ENCODE data around the gene JHY.

The JHY gene

DNA sequence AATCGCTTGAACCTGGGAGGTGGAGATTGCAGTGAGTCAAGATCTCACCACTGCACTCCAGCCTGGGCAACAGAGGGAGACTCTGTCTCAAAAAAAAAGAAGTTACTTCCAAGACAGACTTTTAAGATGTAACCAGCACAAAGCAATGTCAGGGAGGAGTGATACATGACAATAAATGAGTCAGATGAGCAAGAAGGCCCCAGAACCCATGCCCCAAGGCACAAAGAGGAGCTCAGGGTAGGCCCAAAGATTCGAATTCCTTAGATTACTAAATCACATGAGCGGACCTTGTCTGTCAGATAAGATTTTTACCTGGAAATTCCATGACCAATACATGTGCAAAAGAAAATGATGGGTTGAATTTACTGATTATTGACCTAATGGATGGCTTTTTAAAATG is 10.5 kb upstream of the JHY start:
- DNase-seq: no peak

- no peak for DNase-seq
Observed at GRCh38 chr11:122874991-122875390, 7.6 kb upstream of the JHY start.

DNA sequence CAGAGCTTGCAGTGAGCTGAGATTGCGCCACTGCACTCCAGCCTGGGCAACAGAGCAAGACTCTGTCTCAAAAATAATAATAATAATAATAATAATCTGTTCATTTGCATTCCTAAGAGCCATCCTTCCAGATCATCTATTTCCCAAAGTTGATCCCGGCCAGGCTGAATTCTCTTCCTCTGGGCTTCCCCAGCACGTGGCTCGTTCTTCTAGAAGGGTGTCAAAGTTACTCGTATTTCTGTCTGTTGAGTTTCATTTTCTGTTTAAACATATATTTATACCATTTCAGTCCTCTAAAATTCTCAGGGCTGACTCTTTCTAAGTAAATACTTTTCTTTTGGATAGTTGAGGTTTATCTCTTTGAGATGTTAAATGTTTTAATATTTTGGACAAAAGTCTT is 4.8 kb upstream of the JHY start:
- no peak for DNase-seq

GRCh38 chr11:122879785-122880184 is 2.8 kb upstream of the JHY start:
- no peak for DNase-seq

- peak; percentile 83 for DNase-seq
Observed at GRCh38 chr11:122882857-122883645, 492 bp downstream of the JHY start.

GRCh38 chr11:122883646-122883979 is 1.1 kb downstream of the JHY start:
- no peak for DNase-seq

DNA sequence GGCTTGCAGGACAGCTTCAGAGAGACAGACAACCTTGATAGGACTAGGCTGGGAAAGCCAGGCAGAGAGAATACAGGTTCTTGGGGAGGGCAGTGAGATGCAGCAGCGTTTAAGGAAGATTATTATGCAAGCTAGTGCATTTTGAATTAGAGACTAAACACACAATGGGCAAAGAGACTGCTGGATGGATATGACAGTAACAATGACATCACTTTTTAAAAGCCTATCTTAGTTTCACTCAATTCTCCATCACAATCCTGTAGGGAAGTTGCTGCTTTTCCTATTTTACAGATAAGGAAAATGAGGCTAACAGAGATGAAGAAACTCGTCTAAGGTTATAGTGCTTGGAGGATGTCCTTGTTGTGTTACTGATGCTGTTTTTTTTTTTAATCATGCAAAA is 5.6 kb downstream of the JHY start:
- no peak for DNase-seq

DNA sequence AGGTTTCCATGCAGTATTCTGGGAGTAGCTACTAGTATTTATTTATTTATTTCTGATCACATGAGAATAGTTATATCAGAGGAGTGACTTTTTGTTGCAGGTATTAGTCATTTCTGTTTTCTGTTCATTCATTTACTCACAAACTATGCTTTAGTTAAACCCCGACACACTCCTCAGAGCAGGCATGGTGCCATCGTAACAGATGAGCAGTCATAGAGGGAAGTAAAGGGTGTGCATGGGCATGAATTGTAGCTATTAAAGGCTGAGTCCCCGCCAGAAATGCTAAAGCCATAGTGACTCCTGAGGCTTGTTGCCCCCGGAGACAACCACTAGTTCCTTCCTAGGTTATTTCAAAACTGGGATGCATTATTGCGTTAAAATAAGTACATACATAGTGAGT is 10.6 kb downstream of the JHY start:
- DNase-seq: no peak

DNA sequence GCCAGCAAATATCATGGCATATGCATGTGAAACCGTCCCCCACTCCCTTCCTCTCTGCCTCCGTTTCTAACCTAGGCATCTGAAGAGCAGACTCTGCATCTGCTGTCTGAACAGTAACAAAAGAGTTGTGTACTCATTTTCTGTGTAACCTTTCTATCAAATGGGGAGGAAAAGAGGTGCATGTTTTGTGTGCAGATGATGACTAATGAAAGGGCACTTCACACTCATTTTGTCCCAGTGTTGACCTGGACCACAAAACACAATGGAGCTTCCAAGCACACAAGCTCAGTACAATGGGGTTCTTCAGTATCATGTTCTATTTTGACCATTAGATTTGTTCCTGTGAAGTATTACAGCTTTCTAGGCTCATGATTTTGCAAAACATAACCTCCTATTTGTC is 13.0 kb downstream of the JHY start:
- no peak for DNase-seq

- no peak for DNase-seq
Observed at GRCh38 chr11:122897606-122898210, 15.1 kb downstream of the JHY start.

GRCh38 chr11:122898799-122899198 is 16.2 kb downstream of the JHY start:
- DNase-seq: no peak

DNA sequence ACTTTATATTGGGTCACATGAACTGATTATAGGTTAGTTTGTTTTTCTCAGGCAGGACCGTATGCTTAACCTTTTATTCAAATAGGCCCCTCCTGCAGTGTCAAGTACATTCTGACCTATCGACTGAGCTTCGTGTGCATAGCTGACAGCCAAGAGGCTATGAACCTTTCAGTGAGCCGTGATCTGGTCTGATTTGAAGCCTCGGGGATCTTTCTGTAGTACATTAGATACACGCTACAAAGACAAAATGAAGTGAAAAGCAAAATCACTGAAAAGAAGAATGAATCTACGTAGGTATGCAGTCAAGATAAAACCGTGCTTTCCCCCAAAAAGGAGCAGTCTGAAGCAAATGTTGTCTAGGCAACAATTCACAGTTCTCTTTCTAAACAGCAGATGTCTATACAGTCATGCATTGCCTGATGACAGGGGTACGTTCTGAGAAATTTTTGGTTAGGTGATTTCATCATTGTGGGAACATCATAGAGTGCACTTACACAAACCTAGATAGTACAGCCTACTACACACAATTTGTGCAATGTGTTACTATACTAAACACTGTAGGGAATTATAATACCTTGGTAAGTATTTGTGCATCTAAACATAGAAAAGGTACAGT is 18.1 kb downstream of the JHY start:
- peak; percentile 43 for DNase-seq

DNA sequence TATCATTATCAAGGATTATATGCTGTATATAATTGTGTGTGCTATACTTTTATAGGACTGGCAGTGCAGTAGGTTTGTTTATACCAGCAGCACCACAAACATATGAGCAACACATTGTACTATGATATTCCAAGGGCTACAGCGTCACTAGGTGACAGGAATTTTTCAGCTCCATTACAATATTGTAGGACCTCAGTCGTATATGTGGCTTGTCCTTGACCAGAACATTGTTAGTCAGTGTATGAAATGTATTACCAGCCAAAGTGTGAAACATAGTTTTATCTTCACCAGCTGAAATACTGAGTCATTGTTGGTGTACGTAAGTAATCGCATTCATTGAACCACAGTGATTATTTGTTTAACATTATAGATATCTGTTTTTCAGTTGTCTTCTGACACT is 20.4 kb downstream of the JHY start:
- DNase-seq: no peak

DNA sequence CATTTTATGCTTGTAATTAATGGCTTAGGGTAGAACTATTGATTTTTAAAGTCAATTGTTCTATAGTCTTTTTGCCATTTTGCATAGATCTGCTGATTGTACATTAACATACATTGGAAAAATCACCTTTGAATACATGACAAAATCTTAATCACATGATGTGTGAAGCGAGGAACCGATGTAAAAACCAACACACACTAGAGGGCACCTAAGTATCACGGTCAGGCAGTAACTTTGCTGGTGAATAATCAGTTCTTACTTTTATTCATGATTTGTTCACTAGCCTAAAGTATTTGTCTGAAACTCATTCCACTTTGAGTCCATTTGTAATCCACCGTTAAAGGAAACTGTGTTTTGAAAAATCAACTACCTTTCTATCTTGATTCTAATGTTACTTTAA is 28.2 kb downstream of the JHY start:
- DNase-seq: no peak

DNA sequence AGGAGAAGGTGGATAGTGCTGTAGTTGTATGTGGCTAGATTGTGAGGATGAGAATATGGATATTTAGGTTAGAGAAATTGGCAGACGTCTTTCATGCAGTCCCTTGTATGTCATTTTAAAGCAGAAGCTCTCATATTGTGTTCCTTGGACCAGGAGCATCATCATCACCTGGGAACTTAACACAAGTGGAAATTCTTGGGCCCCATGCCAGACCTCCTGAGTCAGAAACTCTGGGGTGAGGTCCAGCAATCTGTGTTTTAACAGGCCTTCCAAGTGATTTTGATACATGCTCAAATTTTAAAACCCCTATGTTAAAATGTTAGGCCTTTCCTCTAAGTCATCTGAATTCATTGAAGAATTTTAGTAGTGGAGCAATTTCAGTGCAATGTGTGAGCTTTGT is 34.8 kb downstream of the JHY start:
- no peak for DNase-seq

DNA sequence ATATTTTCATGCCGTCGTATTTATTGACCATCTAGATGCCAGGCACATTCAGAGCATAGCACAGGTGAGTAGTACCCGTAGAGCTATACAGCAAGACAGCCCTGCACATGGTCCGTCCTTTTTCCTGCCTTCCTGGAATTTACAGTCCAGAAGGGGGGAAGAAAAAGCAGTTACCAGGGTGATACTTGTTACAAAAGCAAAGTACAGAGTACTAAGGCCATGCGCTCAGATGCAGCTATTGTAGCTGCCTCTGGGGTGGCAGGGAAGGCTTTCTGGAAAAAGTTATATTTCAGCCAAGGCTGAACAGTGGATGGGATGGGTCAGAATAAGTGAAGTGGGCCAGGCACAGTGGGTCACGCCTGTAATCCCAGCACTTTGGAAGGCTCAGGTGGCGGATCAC is 36.2 kb downstream of the JHY start:
- DNase-seq: no peak

DNA sequence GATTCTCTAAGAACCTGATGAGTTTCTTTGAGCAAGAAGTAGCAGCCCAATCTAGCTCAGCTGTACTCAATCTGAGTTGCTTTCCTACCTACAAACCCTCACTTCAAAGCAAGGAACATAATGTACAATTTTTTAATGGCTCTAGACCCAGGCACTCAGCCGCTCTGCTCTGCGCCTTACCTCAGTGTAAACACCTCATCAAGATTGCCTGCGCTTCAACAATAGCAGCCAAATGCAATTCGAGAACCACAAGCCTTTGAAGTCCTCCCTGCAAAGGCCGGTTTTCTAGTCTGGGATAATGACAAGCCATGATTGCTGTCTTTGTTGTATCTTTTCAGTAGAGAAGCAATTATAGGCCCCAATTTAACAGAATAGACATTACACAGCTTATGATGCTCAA is 38.0 kb downstream of the JHY start:
- DNase-seq: no peak

DNA sequence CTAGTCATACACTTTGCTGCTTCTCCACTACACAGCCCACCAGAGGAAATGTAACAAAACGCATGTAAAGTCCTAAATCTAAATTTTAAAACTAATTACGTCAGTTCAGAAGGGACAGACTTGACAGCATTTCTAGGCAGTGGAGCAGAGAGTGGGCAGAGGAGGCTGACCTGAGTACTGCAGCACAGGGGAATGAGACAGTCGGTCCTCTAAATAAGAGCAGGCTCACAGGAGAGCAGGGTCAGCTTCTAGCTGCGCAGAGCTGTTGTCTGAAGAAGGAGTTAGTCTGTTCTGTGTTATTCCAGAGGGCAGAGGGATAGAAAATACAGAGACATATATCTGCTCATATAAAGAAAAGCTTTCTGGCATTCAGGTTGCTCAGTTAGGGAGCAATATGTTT is 40.3 kb downstream of the JHY start:
- no peak for DNase-seq

GRCh38 chr11:122923302-122923701 is 40.7 kb downstream of the JHY start:
- no peak for DNase-seq

DNA sequence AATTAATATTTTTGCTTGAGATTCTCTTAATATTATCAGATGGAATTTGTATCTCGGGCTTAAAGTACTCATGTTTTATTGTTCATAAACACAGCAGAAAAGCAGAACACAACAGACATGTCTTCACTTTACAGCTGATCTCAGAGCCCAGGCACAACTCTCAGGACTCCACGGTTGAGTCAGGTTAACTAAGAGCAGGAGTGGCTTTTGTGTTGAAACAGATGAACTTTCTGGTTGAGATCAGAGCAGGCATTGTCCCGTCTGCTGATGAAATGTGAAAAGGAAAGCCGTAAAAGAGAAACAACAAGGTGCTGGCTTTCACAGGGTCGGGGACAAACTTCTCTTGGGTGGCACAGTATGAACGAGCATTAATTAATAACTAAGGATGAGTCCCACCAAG is 49.0 kb downstream of the JHY start:
- no peak for DNase-seq

- DNase-seq: no peak
Observed at GRCh38 chr11:122933416-122933815, 50.9 kb downstream of the JHY start.

- no peak for DNase-seq
Observed at GRCh38 chr11:122937983-122938382, 55.4 kb downstream of the JHY start.

DNA sequence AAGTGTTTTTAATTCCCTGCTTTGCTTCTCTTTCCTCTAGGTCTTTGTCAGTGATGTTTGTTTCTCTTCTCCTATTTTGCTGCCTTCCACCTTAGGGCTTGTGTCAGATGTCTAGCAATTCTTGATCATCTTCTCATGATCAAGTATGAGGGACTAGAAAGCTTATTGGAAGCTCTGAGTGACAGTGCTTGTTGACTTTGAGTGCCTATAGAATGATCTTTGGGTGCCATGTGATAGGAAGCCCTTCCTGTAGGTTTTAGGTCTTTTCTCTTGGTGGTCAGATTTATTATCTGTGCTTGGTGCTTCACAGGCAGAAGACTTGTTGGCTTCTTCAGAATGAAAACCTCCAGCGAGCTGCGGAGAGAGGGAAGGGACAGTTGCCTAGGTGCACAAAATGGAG is 56.0 kb downstream of the JHY start:
- no peak for DNase-seq

DNA sequence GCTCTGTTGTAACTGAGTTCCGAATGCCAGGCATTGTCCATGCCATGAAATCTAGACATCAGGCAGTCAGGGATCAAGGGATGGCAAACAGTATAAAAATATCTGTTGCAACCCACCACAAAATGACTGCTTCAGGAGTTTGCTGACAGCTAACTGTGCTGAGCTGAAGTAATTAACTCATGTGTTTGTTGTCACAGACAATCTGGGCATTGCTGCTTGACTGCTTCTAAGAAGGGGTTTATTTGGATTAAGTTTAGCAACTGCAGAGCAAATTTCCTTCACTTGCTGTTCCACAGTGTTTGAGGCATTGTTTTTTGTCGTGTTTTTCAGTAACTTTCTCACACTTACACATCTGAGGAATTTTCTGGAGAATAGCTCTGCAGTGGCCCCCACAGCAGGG is 68.7 kb downstream of the JHY start:
- peak; percentile 48 for DNase-seq

- no peak for DNase-seq
Observed at GRCh38 chr11:122954455-122954854, 71.9 kb downstream of the JHY start.

Data from retina (tissue), 1 donor.